Anterior cingulate cortex (tissue), 58 donors: ENCODE results near the gene DNAJC8.

ENCODE experiments used
- DNase-seq, 58 donors: peaks; one replicate each; lab custom pipeline; 2025; lab: John Stamatoyannopoulos, UW

The DNAJC8 gene

GRCh38 chr1:28232558-28233263, at the start of gene DNAJC8:
Gene DNAJC8 (minus strand): TSS chr1:28233029. CDS start chr1:28232998, 31 bp downstream.
- peak; percentile 52 to 99 (median 89) for DNase-seq

- no peak for DNase-seq
Measured at GRCh38 chr1:28281608-28282425, 49.0 kb upstream of the DNAJC8 start.

GRCh38 chr1:28280977-28281381, 48.1 kb upstream of the DNAJC8 start:
- DNase-seq, result no peak

- DNase-seq, result no peak
Measured at GRCh38 chr1:28280501-28280900, 47.7 kb upstream of the DNAJC8 start.

- no peak for DNase-seq
Measured at GRCh38 chr1:28279721-28280120, 46.9 kb upstream of the DNAJC8 start.

GRCh38 chr1:28278763-28279162, 45.9 kb upstream of the DNAJC8 start:
- DNase-seq, result no peak

- DNase-seq, result no peak
Measured at GRCh38 chr1:28273216-28273860, 40.5 kb upstream of the DNAJC8 start.

- DNase-seq, result no peak
Measured at GRCh38 chr1:28272215-28272852, 39.5 kb upstream of the DNAJC8 start.

GRCh38 chr1:28269529-28269928, 36.7 kb upstream of the DNAJC8 start:
- DNase-seq, result no peak

- DNase-seq, result no peak
Measured at GRCh38 chr1:28267633-28268032, 34.8 kb upstream of the DNAJC8 start.

GRCh38 chr1:28266920-28267322, 34.1 kb upstream of the DNAJC8 start:
- no peak for DNase-seq

GRCh38 chr1:28265577-28265976, 32.7 kb upstream of the DNAJC8 start:
- DNase-seq, result no peak

GRCh38 chr1:28264897-28265296, 32.1 kb upstream of the DNAJC8 start:
- DNase-seq, result no peak

GRCh38 chr1:28260803-28261174, 28.0 kb upstream of the DNAJC8 start:
- DNase-seq, result no peak

- peak in 46 of 58 donors; percentile 17 to 72 (median 34) for DNase-seq
Measured at GRCh38 chr1:28259934-28260802, 27.3 kb upstream of the DNAJC8 start.

- DNase-seq, result peak; percentile 79 to 99 (median 97)
Measured at GRCh38 chr1:28259252-28259933, 26.6 kb upstream of the DNAJC8 start, which contains the start of gene SESN2. Gene SESN2 (plus strand): TSS chr1:28259518. CDS start chr1:28259848, 330 bp downstream.

GRCh38 chr1:28258628-28259251, 25.9 kb upstream of the DNAJC8 start:
- DNase-seq, result no peak

GRCh38 chr1:28257736-28258135, 24.9 kb upstream of the DNAJC8 start:
- DNase-seq, result no peak
